Measurements from ENCODE around the gene FOXI1. TPM values are rescaled to one million over a fixed set of nuclear protein-coding genes. Genes with fewer than 3 reads are reported as not detected.
"Not testable (repeated sequence)": the region's sequence is repeated elsewhere in the genome, so short reads cannot be mapped to it uniquely, and the experiment has no call there.

FOXI1 gene
- total RNA-seq, 1 experiment from 2014 or later: not detected

DNA sequence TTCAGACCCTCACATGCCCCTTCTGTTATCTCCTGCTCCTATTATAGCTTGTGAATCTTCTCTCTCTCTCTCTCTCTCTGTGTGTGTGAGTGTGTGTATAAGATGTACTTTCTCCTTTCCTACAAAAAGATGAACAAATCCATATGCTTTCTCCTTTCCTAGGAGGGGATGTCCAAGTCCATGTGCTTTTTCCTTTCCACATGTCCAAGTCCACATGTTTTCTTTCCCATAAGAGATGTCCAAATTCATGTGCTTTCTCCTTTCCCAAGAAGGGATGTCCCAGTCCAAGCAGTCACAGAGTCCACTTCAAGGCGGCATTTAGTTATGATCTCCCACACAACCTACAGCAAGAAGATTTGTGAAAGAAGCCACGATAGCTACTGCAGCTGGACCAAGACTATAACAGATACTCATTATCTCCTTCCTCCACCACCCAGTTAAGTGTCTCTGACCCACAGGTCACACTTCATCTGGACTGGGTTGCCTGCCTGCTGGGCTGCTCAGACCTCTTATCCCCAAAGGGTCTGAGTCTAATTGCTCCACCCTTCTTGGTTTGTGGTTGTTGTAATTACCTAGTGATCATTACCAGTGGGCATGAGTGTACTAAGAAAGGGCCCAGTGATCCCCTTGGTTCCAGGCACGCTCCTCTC is 18.4 kb upstream of the FOXI1 start:
- DNase-seq (ENCODE audit: low spot score): no peak
- in situ Hi-C loops (cut with HindIII; ENCODE audit: low sequenced_read_pairs): no loop called here

DNA sequence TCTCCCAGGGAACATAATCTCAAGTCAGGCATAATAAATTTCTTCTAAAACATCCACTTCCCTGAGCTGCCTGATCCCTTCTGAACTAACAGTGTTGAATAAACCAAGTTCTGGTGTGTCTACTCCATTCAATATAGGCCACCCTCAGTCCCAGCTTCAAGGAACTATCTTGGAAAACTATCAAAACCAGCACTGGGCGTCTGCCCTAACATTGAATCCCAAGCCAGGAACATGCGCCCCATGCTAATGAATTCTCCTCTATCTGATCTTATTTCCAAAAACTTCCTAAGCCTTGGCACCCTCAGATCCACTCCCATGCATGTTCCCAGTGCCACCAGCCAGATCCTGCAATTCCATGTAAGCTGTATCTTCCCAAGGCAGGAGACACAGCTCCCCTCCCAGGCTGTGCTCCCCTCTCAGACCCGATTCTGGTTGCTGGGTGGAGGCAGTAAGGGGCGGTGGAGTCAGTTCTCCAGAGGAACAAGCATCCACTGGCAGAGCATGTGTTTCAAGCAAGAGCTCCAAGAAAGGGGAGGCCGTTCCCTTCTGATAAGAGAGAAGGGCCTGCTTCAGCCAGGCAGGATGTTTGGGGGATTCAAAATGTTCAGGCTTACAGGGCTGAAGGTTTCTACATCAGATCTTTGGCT is 13.1 kb upstream of the FOXI1 start:
- in situ Hi-C loops (cut with HindIII; ENCODE audit: low sequenced_read_pairs): no loop called here

DNA sequence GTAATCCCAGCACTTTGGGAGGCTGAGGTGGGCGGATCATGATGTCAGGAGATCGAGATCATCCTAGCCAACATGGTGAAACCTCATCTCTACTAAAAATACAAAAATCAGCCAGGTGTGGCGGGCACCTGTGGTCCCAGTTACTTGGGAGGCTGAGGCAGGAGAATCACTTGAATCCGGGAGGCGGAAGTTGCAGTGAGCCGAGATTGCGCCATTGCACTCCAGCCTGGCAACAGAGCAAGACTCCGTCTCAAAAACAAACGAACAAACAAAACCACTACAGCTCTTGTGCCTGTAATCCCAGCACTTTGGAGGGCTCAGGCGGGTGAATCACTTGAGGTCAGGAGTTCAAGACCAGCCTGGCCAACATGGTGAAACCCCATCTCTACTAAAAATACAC is 11.4 kb upstream of the FOXI1 start:
- in situ Hi-C loops (cut with HindIII; ENCODE audit: low sequenced_read_pairs); DNase-seq (ENCODE audit: low spot score): not testable (repeated sequence)

More for the DNA sequence above, 13.1 kb upstream of the FOXI1 start:
- no peak for DNase-seq (ENCODE audit: low spot score)

DNA sequence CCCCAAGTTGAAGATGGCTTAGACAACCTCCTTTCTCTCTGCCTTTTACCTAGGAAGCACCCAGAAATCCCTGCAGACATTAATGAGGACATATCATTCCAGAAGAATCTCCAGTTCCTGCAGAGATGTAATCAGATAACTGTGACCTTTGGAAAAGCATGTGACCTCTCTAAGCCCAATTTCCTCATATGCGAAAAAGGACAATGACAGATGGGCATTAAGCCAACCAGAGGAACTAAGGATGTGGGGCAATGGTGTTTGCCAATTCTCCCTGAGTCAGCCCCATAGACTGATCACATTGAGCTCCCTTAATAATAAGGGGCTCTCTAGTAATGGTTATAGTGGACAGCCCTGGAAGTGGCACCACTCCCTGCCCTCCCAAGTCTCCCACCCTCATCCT is 10.1 kb upstream of the FOXI1 start:
- in situ Hi-C loops (cut with HindIII; ENCODE audit: low sequenced_read_pairs): no loop called here
- DNase-seq (ENCODE audit: low spot score): no peak

DNA sequence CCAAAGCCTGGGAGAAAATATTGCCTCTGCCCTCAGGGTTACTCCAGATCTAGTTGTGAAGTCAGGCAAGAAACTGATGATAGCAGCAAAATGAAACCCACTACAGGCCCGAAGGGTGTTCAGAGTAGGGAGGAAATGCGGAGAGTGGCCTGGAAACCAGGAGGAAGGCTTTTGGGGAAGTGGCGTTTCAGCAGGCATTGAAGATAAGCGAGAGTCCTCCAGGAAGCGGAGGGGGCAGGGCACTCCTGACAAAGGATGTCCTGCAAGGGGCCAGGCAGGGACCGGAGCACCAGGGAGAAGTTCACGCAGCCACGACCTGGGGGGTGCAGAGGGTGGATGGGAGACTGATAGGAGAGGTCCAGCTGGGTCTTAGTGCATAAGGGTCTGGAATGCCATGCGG is 7.8 kb upstream of the FOXI1 start:
- no peak for DNase-seq (ENCODE audit: low spot score)
- in situ Hi-C loops (cut with HindIII; ENCODE audit: low sequenced_read_pairs): no loop called here

DNA sequence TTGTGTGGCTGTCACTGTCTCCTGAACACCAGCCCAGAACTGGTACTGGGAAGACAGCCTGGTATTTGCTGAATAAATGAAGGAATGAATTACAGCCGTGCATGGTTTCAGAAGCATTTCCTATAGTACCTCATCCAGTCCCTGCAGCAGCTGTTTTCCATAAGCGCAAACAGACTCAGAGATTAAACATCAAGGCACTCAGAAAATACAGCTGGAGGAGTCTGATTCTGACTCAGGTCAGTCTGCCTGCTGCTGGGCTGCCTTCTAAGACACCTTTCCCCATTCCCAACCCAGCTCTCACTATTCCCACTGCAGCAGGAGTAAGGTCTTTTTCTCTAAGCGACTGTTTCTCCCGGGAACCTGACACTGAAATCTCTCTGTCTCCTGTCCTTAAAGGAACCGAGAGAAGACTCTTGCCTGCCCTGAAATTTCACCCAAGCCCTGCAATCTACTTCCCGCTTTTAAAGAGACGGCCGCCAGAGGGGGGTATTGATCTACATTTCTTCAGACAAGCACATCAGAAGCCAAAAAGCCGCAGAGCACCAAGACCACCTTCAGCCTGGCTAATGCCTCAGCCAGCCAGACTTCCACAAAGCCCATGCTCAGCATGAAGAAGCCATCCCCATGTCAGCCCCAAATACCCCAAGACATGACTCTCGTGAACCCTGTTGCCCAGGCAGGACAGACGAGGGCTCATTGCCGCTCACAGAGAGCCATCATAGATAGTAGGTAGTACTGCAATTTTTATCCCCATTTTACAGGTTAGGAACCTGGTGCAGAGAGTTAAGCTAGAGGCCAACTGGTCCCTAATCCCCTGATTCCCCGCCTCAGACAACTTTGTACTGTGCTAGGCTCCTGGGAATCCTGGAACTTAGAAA is 5.4 kb upstream of the FOXI1 start:
- DNase-seq (ENCODE audit: low spot score): peak; percentile 56
- in situ Hi-C loops (cut with HindIII; ENCODE audit: low sequenced_read_pairs): no loop called here

DNA sequence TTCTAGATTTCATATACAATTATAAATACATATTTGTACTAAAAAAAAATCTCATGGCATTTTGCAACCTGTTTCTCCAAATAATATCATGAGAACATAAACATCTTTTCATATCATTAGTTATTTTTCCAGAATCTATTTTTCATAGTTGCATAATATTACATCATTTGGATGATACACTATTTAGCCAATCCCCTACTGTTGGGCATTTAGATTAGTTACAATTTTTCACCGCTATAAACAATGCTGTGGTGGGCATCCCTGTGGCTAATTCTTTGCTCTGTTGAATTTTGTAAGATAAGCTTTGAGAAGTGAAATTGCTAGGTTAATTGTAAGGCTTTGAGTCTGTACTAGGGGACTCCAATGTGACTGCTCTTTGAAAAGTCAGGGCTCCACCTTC is 2.2 kb upstream of the FOXI1 start:
- in situ Hi-C loops (cut with HindIII; ENCODE audit: low sequenced_read_pairs): no loop called here

DNA sequence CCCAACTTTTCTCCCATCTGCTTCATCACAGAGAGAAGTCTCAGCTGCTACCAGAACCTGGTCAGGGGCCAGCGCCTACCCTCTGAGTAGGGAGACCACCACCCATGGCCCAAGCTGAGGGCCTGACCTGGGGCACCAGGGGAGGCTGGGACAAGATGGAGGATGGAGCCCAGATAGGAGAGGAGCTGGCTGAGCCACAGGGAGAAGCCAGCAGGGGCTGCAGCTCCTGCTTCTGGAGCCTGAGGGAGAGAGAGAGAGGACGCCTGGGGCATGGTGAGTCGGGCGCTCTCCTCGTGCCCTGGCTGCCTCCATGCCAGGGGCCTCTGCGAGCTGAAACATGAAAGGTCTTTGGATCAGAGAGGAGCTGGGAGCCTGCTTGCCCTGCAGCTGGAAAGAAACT is 1.4 kb upstream of the FOXI1 start:
- in situ Hi-C loops (cut with HindIII; ENCODE audit: low sequenced_read_pairs): no loop called here
- no peak for DNase-seq (ENCODE audit: low spot score)

More for the DNA sequence above, 2.2 kb upstream of the FOXI1 start:
- no peak for DNase-seq (ENCODE audit: low spot score)

DNA sequence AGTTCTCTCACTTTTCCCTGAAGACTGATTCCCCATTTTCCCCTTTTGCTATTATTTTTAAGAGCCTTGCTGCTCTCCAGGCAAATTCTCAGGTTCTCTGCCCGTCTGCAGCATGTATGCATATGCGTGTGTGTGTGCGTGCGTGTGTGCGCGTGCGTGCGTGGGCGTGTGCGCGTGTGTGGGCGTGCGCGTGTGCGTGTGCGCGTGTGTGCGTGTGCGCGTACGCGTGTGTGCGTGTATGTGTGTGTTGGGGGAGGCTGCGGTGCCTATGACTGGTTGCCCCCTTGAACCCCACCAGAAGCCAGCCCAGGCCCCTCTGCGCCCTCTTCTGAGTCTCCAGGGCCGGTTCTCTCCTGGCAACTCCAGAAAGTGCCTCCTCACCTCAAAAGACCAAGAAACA is 987 bp upstream of the FOXI1 start:
- DNase-seq (ENCODE audit: low spot score): no peak
- in situ Hi-C loops (cut with HindIII; ENCODE audit: low sequenced_read_pairs): no loop called here

DNA sequence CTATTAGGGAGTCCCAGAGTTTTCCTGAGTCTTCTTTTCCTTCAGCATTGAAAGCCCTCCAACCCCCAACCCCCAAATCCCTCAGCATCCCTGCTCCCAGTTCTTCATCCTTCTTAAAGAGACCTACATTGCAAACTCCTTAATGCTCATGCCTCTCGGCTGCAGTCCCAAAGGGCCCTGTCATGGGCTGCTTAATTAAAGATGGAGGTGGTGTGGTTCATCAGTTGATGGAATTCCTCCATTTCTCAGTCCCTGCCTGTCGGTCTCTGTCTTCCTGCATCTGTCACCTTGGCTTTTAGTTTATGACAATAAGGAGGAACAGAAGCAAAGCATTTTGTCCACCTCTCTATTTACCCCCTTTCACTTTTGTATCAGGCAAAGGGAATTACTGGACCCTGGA is 2.0 kb downstream of the FOXI1 start:
- in situ Hi-C loops (cut with HindIII; ENCODE audit: low sequenced_read_pairs): no loop called here
- no peak for DNase-seq (ENCODE audit: low spot score)

DNA sequence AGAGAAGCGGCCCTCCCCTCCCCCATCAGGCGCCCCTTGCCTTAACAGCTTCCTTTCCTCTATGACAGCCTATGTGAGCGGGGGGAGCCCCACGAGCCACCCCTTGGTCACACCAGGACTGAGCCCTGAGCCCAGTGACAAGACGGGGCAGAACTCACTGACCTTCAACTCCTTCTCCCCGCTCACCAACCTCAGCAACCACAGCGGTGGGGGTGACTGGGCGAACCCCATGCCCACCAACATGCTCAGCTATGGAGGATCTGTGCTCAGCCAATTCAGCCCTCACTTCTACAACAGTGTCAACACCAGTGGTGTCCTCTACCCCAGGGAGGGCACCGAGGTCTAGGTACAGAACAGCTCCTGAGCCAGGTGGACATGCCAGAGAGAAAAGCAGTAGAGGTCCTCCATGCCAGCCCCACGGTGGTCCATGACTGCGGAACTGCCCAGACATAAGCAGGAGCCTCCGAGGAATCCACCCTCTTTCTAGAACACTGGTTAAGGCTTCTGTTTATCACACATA is 2.6 kb downstream of the FOXI1 start:
- DNase-seq (ENCODE audit: low spot score): no peak
- in situ Hi-C loops (cut with HindIII; ENCODE audit: low sequenced_read_pairs): no loop called here

DNA sequence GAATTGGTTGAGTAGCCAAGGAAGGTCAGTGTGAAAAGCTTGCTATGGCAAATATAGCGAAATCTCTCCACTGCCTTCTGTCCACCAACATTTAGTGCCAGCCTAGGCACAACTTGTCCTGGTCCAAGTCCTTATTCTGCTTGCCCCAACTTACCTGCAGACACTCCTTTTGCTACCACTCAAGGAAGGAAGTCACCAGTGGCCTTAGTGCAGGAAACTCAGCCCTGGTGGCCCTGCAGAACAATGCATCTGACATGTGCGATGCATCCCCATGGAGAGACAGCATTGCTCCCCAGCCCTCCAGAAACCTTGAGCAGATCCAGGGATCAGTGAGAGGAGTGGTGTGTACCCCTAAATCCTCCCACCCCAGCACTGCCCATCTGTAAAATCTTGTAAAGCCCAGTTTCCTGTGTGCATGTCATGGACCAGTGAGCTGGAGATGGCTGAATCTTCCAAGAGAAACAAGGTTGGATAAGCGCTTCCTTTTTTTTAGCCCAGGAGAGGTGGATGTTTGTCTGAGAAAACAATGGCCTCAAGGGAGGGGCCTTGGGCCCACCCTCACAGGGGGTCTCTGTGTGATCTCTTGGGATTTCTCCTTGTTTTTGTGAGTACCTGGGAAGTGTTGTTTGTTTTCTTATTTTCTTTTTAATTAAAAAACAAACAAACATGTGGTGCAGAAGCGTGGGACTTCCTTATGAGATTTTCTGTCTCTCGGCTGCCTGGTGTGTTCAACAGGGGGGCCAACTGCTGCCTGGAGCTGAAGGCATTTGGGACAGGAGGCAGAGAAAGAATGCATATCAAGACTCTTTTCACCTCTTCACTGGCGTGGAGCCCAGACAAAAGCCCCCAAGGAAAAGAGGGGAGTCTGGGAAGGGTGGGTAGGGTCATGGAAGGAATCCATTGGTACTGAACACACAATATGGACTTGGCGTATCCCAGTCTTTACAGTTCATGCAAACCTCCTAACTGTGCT is 3.6 kb downstream of the FOXI1 start:
- DNase-seq (ENCODE audit: low spot score): no peak
- in situ Hi-C loops (cut with HindIII; ENCODE audit: low sequenced_read_pairs): no loop called here

DNA sequence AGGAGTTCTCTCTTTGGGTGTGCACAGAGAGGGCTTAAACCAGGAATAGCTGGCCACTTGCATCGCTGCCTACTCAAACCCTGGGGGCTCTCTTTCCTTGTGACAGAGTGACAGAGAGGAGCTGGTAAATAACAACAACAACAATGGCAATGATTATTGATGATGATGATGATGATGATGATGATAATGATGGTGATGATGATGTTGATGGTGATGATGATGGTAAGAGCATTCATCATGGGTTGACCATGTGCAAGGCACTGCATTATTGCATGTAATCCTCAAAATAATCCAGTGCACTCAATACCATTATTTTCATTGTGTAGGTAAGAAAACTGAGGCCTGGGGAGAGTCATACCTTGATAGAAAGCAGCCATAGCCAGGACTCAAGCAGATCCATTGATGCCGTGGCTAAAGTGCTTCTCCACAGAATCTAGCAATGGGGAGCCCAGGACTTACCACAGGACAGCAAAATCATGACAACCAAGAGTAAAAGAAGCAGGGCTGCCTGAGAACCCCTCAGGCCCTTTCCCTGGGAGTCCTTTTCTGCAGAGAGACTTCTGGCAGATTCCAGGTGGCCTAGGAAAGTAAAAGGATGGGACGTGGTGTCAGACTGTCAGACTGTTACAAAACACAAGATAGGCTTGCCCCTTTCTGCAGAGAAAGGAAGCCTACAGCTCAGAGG is 4.8 kb downstream of the FOXI1 start:
- in situ Hi-C loops (cut with HindIII; ENCODE audit: low sequenced_read_pairs): no loop called here
- no peak for DNase-seq (ENCODE audit: low spot score)

DNA sequence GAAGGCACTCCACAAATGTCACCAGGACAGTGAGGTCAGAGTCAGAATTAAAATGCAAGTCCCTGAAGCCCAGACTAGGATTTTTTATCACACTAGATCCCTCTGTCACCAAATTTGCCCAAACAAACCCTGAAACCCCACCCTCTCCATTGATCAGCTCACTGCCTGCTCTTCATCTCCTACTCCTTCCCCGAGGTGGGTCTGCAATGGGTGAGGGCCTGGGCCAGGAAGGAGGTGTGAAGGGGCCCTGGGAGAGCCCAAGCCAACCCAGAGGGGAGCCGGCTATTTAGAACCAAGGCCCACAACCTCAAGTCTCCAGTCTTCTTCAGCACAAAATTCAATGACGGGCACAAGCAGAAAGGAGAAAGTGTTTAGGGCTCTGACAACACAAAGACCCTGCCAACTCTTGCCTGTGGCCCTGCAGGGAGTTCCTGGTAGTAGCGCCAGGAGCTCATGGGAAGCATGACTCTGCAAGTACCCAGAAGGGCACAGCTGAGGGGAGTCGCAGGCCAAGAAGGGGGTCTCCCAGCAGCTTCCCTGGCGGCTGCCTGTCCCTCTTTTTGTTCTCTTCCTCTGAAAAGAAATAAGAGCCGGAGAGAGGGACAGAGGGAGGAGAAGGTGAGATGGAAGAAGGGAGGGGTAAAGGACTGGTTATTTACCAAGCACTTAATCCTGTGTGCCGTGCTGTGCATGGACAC is 5.5 kb downstream of the FOXI1 start:
- in situ Hi-C loops (cut with HindIII; ENCODE audit: low sequenced_read_pairs): no loop called here

DNA sequence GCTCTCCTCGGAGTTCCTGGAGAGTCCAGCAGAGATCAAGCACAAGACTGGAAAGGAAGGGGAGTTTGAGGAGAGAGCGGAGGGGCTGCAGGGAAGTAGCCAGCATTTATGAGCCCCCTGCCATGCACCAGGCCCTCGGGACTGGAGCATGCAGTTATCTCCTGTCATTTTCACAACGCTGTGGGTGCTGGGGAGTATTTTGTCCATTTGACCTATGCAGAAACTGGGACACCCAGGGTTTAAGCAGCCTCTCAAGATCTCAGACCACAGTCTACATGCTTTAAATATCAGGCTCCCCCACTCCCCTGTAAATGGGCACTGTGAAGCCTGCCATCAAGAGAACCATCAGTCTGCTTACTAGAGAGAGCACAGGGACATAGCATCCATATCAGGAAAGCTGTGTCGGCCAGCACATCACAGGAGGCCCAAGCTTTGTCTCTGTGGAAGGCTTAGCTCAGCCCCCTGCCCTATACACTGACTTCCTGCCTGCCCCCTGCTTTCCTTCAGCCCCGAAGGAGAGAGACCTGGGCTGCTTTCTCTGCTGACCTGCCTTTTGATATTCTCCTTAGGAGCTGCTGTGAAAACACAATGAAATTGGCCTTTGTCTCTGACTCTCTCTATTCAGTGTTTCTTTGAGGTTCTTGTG is 7.3 kb downstream of the FOXI1 start:
- DNase-seq (ENCODE audit: low spot score): no peak
- in situ Hi-C loops (cut with HindIII; ENCODE audit: low sequenced_read_pairs): no loop called here

More for the DNA sequence above, 5.5 kb downstream of the FOXI1 start:
- DNase-seq (ENCODE audit: low spot score): no peak

DNA sequence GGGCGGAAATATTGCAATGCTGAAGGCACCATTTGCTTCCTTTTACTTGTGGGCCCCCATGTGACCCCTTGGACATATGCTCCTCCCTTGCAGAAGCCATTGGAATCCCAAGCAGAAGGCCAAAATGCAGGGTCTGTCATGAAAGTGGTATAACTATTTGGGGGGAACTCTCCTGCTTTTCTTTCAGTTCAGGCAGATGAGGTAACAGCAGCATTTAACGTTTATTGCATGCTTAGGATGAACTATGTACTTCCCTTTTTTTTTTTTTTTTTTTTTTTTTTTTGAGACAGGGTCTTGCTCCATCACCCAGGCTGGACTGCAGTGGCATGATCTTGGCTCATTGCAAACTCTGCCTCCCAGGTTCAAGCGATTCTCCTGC is 7.8 kb downstream of the FOXI1 start:
- in situ Hi-C loops (cut with HindIII; ENCODE audit: low sequenced_read_pairs): no loop called here
- DNase-seq (ENCODE audit: low spot score): no peak

DNA sequence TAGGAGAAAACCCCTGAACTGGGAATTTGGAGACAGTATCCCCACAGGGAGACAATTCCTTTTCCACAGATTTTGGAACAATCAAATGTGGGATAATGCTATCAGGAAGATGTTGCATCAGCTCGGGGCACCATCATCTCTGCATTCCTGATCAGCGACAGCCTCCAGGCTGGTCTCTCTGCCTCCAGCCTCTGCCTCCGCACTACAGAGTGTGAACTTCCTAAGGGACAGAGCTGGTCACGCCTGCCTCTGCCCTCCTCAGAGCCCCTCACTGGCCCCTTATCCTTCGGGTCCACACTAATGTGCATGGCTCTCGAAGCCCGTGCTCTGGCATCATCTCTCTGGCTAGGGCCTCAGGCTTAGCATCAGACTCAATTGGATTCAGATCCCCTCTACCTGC is 8.6 kb downstream of the FOXI1 start:
- in situ Hi-C loops (cut with HindIII; ENCODE audit: low sequenced_read_pairs): no loop called here
- no peak for DNase-seq (ENCODE audit: low spot score)

Data from G401 (cell line).